T-helper 2 cell treated with Interferon-gamma antibody and Interleukin-4, amounts not matched to agents 5 μg/mL and 100 μg/mL, for 36 hours (primary cell): ENCODE results near the gene PPP2R2C.

ENCODE experiments used
- DNase-seq: peaks from one replicate; pipeline ENCODE4 v3.0.0; 2021; ENCODE audit warnings: low spot score
- H3K27ac Mint-ChIP-seq: one replicate; pipeline ENCODE4 v1.8.0; 2021; ENCODE audit warnings: mild to moderate bottlenecking, mixed read lengths
- H3K27me3 Mint-ChIP-seq: one replicate; pipeline ENCODE4 v1.8.0; 2021; ENCODE audit warnings: low read depth, mixed read lengths
- H3K36me3 Mint-ChIP-seq: one replicate; pipeline ENCODE4 v1.8.0; 2021; ENCODE audit warnings: low read depth, mixed read lengths
- H3K4me1 Mint-ChIP-seq: one replicate; pipeline ENCODE4 v1.8.0; 2021; ENCODE audit warnings: low read depth, mixed read lengths
- H3K4me3 Mint-ChIP-seq: one replicate; pipeline ENCODE4 v1.8.0; 2022; ENCODE audit warnings: mild to moderate bottlenecking, moderate library complexity, mixed read lengths
- H3K9me3 Mint-ChIP-seq: one replicate; pipeline ENCODE4 v1.8.0; 2021; ENCODE audit warnings: mixed read lengths

Gene PPP2R2C

GRCh38 chr4:6410068-6410467, 62.3 kb downstream of the PPP2R2C start:
- Mint-ChIP-seq H3K4me1 (no peaks in the 10 kb centered on the region), H3K36me3 (no peaks in the 10 kb centered on the region), H3K27ac (no peak overlapping the region), H3K9me3 (no peaks in the 10 kb centered on the region), H3K4me3 (no peak overlapping the region), H3K27me3 (peaks cover 14% of the 10 kb centered on the region)
- no peak for DNase-seq

- no peaks in the 10 kb centered on the region for H3K36me3 Mint-ChIP-seq
- no peaks in the 10 kb centered on the region for H3K9me3 Mint-ChIP-seq
- H3K4me3 Mint-ChIP-seq = no peak overlapping the region
- no peaks in the 10 kb centered on the region for H3K4me1 Mint-ChIP-seq
- DNase-seq = no peak
- no peak overlapping the region for H3K27ac Mint-ChIP-seq
- peaks cover 18% of the 10 kb centered on the region for H3K27me3 Mint-ChIP-seq
These were observed 63.0 kb downstream of the PPP2R2C start for GRCh38 chr4:6409381-6409780.

- DNase-seq = no peak
- H3K9me3 Mint-ChIP-seq = no peaks in the 10 kb centered on the region
- H3K4me1 Mint-ChIP-seq = no peaks in the 10 kb centered on the region
- H3K27me3 Mint-ChIP-seq = peaks cover 26% of the 10 kb centered on the region
- H3K4me3 Mint-ChIP-seq = no peak overlapping the region
- H3K36me3 Mint-ChIP-seq = no peaks in the 10 kb centered on the region
- H3K27ac Mint-ChIP-seq = no peak overlapping the region
These were observed 64.2 kb downstream of the PPP2R2C start for GRCh38 chr4:6408263-6408662.

- no peaks in the 10 kb centered on the region for H3K4me1 Mint-ChIP-seq
- H3K9me3 Mint-ChIP-seq = no peaks in the 10 kb centered on the region
- no peak overlapping the region for H3K4me3 Mint-ChIP-seq
- H3K27ac Mint-ChIP-seq = no peak overlapping the region
- no peaks in the 10 kb centered on the region for H3K36me3 Mint-ChIP-seq
- H3K27me3 Mint-ChIP-seq = peaks cover 40% of the 10 kb centered on the region
- DNase-seq = no peak
These were observed 67.1 kb downstream of the PPP2R2C start for GRCh38 chr4:6405397-6405706.

GRCh38 chr4:6404611-6405396, 67.6 kb downstream of the PPP2R2C start:
- no peaks in the 10 kb centered on the region for H3K36me3 Mint-ChIP-seq
- peaks cover 40% of the 10 kb centered on the region for H3K27me3 Mint-ChIP-seq
- no peaks in the 10 kb centered on the region for H3K9me3 Mint-ChIP-seq
- H3K27ac Mint-ChIP-seq = no peak overlapping the region
- H3K4me1 Mint-ChIP-seq = no peaks in the 10 kb centered on the region
- no peak for DNase-seq
- H3K4me3 Mint-ChIP-seq = no peak overlapping the region

GRCh38 chr4:6403400-6403685, 69.1 kb downstream of the PPP2R2C start:
- no peak for DNase-seq
- H3K9me3 Mint-ChIP-seq = no peaks in the 10 kb centered on the region
- no peak overlapping the region for H3K27ac Mint-ChIP-seq
- no peak overlapping the region for H3K4me3 Mint-ChIP-seq
- no peaks in the 10 kb centered on the region for H3K4me1 Mint-ChIP-seq
- H3K36me3 Mint-ChIP-seq = no peaks in the 10 kb centered on the region
- peaks cover 40% of the 10 kb centered on the region for H3K27me3 Mint-ChIP-seq

- Mint-ChIP-seq H3K36me3 (no peaks in the 10 kb centered on the region), H3K4me3 (no peak overlapping the region), H3K27ac (no peak overlapping the region), H3K4me1 (no peaks in the 10 kb centered on the region), H3K27me3 (peaks cover 40% of the 10 kb centered on the region), H3K9me3 (no peaks in the 10 kb centered on the region)
- no peak for DNase-seq
These were observed 69.6 kb downstream of the PPP2R2C start for GRCh38 chr4:6402566-6403399.

- no peaks in the 10 kb centered on the region for H3K36me3 Mint-ChIP-seq
- no peaks in the 10 kb centered on the region for H3K4me1 Mint-ChIP-seq
- no peak for DNase-seq
- H3K27me3 Mint-ChIP-seq = peaks cover 39% of the 10 kb centered on the region
- H3K27ac Mint-ChIP-seq = no peak overlapping the region
- no peak overlapping the region for H3K4me3 Mint-ChIP-seq
- no peaks in the 10 kb centered on the region for H3K9me3 Mint-ChIP-seq
These were observed 70.6 kb downstream of the PPP2R2C start for GRCh38 chr4:6401797-6402196.

- no peak for DNase-seq
- Mint-ChIP-seq H3K9me3 (no peaks in the 10 kb centered on the region), H3K4me1 (no peaks in the 10 kb centered on the region), H3K4me3 (no peak overlapping the region), H3K27me3 (peaks cover 2% of the 10 kb centered on the region), H3K36me3 (no peaks in the 10 kb centered on the region), H3K27ac (no peak overlapping the region)
These were observed 75.6 kb downstream of the PPP2R2C start for GRCh38 chr4:6396696-6397236.

GRCh38 chr4:6395466-6396228, 76.8 kb downstream of the PPP2R2C start:
- no peak overlapping the region for H3K27ac Mint-ChIP-seq
- no peaks in the 10 kb centered on the region for H3K36me3 Mint-ChIP-seq
- no peaks in the 10 kb centered on the region for H3K4me1 Mint-ChIP-seq
- no peak overlapping the region for H3K4me3 Mint-ChIP-seq
- DNase-seq = no peak
- H3K27me3 Mint-ChIP-seq = peaks cover under 1% of the 10 kb centered on the region
- no peaks in the 10 kb centered on the region for H3K9me3 Mint-ChIP-seq

- Mint-ChIP-seq H3K4me3 (no peak overlapping the region), H3K9me3 (no peaks in the 10 kb centered on the region), H3K27me3 (no peaks in the 10 kb centered on the region), H3K27ac (no peak overlapping the region), H3K36me3 (no peaks in the 10 kb centered on the region), H3K4me1 (no peaks in the 10 kb centered on the region)
- DNase-seq = no peak
These were observed 77.7 kb downstream of the PPP2R2C start for GRCh38 chr4:6394671-6395081.

- H3K4me3 Mint-ChIP-seq = no peak overlapping the region
- H3K27ac Mint-ChIP-seq = no peak overlapping the region
- no peaks in the 10 kb centered on the region for H3K4me1 Mint-ChIP-seq
- H3K27me3 Mint-ChIP-seq = no peaks in the 10 kb centered on the region
- no peaks in the 10 kb centered on the region for H3K36me3 Mint-ChIP-seq
- no peaks in the 10 kb centered on the region for H3K9me3 Mint-ChIP-seq
- DNase-seq = no peak
These were observed 78.6 kb downstream of the PPP2R2C start for GRCh38 chr4:6393544-6394475.

GRCh38 chr4:6393066-6393465, 79.3 kb downstream of the PPP2R2C start:
- H3K4me3 Mint-ChIP-seq = no peak overlapping the region

More at GRCh38 chr4:6393066-6393465, 79.3 kb downstream of the PPP2R2C start:
- Mint-ChIP-seq H3K27me3 (no peaks in the 10 kb centered on the region), H3K4me1 (no peaks in the 10 kb centered on the region), H3K9me3 (no peaks in the 10 kb centered on the region), H3K27ac (no peak overlapping the region), H3K36me3 (no peaks in the 10 kb centered on the region)
- DNase-seq = no peak
